HCT116 (cell line): ENCODE measurements around the gene KRT86. TPM values are rescaled to one million over a fixed set of nuclear protein-coding genes. Genes with fewer than 3 reads are reported as not detected.
"Not testable (repeated sequence)": the region's sequence is repeated elsewhere in the genome, so short reads cannot be mapped to it uniquely, and the experiment has no call there.

Source experiments
- ATAC-seq: fragments of 200-7000 bp; cut with Tn5 transposase; 2 replicates; pipeline ENCODE4 v1.9.1; 2020; ENCODE audit warnings: mild to moderate bottlenecking, moderate library complexity
- BruUV-seq: library from RNA; stranded (reverse); fragments of 400-500 nt; replicated peaks from 2 replicates; lab custom pipeline; 2021; lab: Mats Ljungman, UMichigan
- CTCF ChIA-PET: fragments of 300-600 bp; sonication (Branson Sonifier 250); formaldehyde crosslinking; loops from one replicate; lab custom pipeline; 2021; ENCODE audit warnings: antibody characterized with exemption; lab: Charles Lee
- POLR2A ChIA-PET: fragments of 300-600, 350-600 bp; sonication (Branson Sonifier 250); formaldehyde crosslinking; loops from one replicate; lab custom pipeline; 2021; ENCODE audit warnings: antibody characterized with exemption; lab: Charles Lee
- RAD21 ChIA-PET, 2 experiments: fragments of 300-600 bp; sonication (Branson Sonifier 250); formaldehyde crosslinking; loops; one replicate each; lab custom pipeline; 2023; ENCODE audit warnings: low total read pairs in 2 of 2; ENCODE audit not compliant: uncharacterized antibody in 2 of 2, unreplicated experiment in 2 of 2, low non-redundant PET in 1 of 2; lab: Charles Lee
- DNase-seq: peaks from one replicate; pipeline ENCODE4 v3.0.0-alpha.2; 2010; ENCODE audit warnings: low read depth, low spot score
- H2AFZ ChIP-seq: fragments of 200-600 bp; shearing (Covaris generic), sonication (generic); 2 replicates; pipeline ENCODE4 v1.6.1; 2017; ENCODE audit warnings: low read depth, mixed run types, mixed read lengths, antibody characterized with exemption, low read length; ENCODE audit not compliant: poor library complexity, severe bottlenecking
- H3K27ac ChIP-seq: 2 replicates; pipeline ENCODE4 v1.5.1; 2012; ENCODE audit warnings: low read depth, low read length
- H3K27me3 ChIP-seq: fragments of 200-600 bp; sonication (generic); 2 replicates; pipeline ENCODE4 v1.6.1; 2016; ENCODE audit warnings: mixed run types, low read length, mixed read lengths; ENCODE audit not compliant: insufficient read depth
- H3K36me3 ChIP-seq, 2 experiments: fragments of 200-500 bp in 1 of 2; fragments of 200-600 bp in 1 of 2; sonication (Bioruptor generic) in 1 of 2; sonication (generic) in 1 of 2; 2 replicates each; pipeline versions ENCODE4 v1.5.1 to v1.6.1; 2014 to 2016; ENCODE audit warnings: low read length in 2 of 2, inconsistent platforms in 1 of 2, mixed read lengths in 1 of 2, mixed run types in 1 of 2; ENCODE audit not compliant: insufficient read depth in 2 of 2, control insufficient read depth in 1 of 2
- H3K4me1 ChIP-seq, 2 experiments: fragments of 200-600 bp in 1 of 2; sonication (generic) in 1 of 2; 2 replicates each; pipeline versions ENCODE4 v1.5.1 to v1.6.1; 2012 to 2017; ENCODE audit warnings: low read length in 2 of 2, inconsistent platforms in 1 of 2, mild to moderate bottlenecking in 1 of 2, mixed read lengths in 1 of 2, mixed run types in 1 of 2, moderate library complexity in 1 of 2; ENCODE audit not compliant: insufficient read depth in 2 of 2, control insufficient read depth in 1 of 2
- H3K4me2 ChIP-seq: fragments of 200-600 bp; sonication (generic); 2 replicates; pipeline ENCODE4 v1.6.1; 2017; ENCODE audit warnings: mixed run types, low read length, mixed read lengths
- H3K4me3 ChIP-seq, 2 experiments: fragments of 200-600 bp in 1 of 2; sonication (generic) in 1 of 2; replicated peaks in 1 of 2; 2 replicates each; pipeline ENCODE4 v1.5.1; 2011 to 2016; ENCODE audit warnings: low read length in 2 of 2, control low read depth in 1 of 2, low read depth in 1 of 2, mild to moderate bottlenecking in 1 of 2, mixed read lengths in 1 of 2, mixed run types in 1 of 2
- H3K79me2 ChIP-seq: fragments of 200-600 bp; sonication (generic); 2 replicates; pipeline ENCODE4 v1.6.1; 2017; ENCODE audit warnings: mild to moderate bottlenecking, mixed run types, low read length, moderate library complexity, mixed read lengths; ENCODE audit not compliant: insufficient read depth
- H3K9ac ChIP-seq: fragments of 200-600 bp; sonication (generic); 2 replicates; pipeline ENCODE4 v1.6.1; 2016; ENCODE audit warnings: low read length, mixed read lengths
- H3K9me2 ChIP-seq: fragments of 200-600 bp; sonication (generic), shearing (Covaris generic); 2 replicates; pipeline ENCODE4 v1.6.1; 2017; ENCODE audit warnings: mixed run types, mild to moderate bottlenecking, moderate library complexity; ENCODE audit not compliant: insufficient read depth
- H3K9me3 ChIP-seq, 2 experiments: fragments of 200-500 bp in 1 of 2; fragments of 200-600 bp in 1 of 2; sonication (Bioruptor generic) in 1 of 2; sonication (generic) in 1 of 2; 2 replicates each; pipeline ENCODE4 v1.6.1; 2014 to 2017; ENCODE audit warnings: low read length in 2 of 2, mixed read lengths in 2 of 2, inconsistent platforms in 1 of 2, low read depth in 1 of 2, mild to moderate bottlenecking in 1 of 2, mixed run types in 1 of 2, moderate library complexity in 1 of 2; ENCODE audit not compliant: control insufficient read depth in 1 of 2, insufficient read depth in 1 of 2
- H4K20me1 ChIP-seq: fragments of 200-600 bp; sonication (generic), shearing (Covaris generic); 2 replicates; pipeline ENCODE4 v1.6.1; 2017; ENCODE audit warnings: mixed run types, mild to moderate bottlenecking, moderate library complexity; ENCODE audit not compliant: insufficient read depth
- CBX3 ChIP-seq: IDR thresholded peaks from 2 replicates; pipeline ENCODE4 v1.6.1; 2012; ENCODE audit warnings: low read depth
- CEBPB ChIP-seq: IDR thresholded peaks from 2 replicates; pipeline ENCODE4 v1.6.1; 2012; ENCODE audit warnings: low read depth
- EGR1 ChIP-seq: IDR thresholded peaks from 2 replicates; pipeline ENCODE4 v1.6.1; 2012; ENCODE audit warnings: low read depth
- ELF1 ChIP-seq: IDR thresholded peaks from 2 replicates; pipeline ENCODE4 v1.6.1; 2012; ENCODE audit warnings: low read depth, borderline replicate concordance
- EZH2phosphoT487 ChIP-seq: fragments of 200-600 bp; IDR thresholded peaks from 2 replicates; pipeline ENCODE4 v1.6.1; 2018; ENCODE audit warnings: antibody characterized with exemption, borderline replicate concordance
- FOSL1 ChIP-seq: IDR thresholded peaks from 2 replicates; pipeline ENCODE4 v1.6.1; 2012; ENCODE audit warnings: low read depth
- JUND ChIP-seq: IDR thresholded peaks from 2 replicates; pipeline ENCODE4 v1.6.1; 2012
- POLR2A ChIP-seq: IDR thresholded peaks from 2 replicates; pipeline ENCODE4 v1.7.0; 2011; ENCODE audit warnings: borderline replicate concordance; ENCODE audit not compliant: insufficient read depth, insufficient read length; ENCODE audit errors: extremely low read depth
- RAD21 ChIP-seq: IDR thresholded peaks from 2 replicates; pipeline ENCODE4 v1.6.1; 2012; ENCODE audit warnings: low read depth, mild to moderate bottlenecking
- SIN3A ChIP-seq: IDR thresholded peaks from 2 replicates; pipeline ENCODE4 v1.6.1; 2012; ENCODE audit warnings: low read depth
- SP1 ChIP-seq: IDR thresholded peaks from 2 replicates; pipeline ENCODE4 v1.6.1; 2012; ENCODE audit warnings: low read depth
- ZFX ChIP-seq: fragments of 450-650 bp; IDR thresholded peaks from 2 replicates; pipeline ENCODE4 v1.6.1; 2017
- intact Hi-C: fragments of 100-400 bp; cut with micrococcal nuclease; formaldehyde crosslinking; loops from 2 replicates; pipeline ENCODE4 v1.10.0; 2022
- total RNA-seq: library from RNA; stranded (reverse); gene quantifications from one replicate; pipeline ENCODE4 v1.2.1, GENCODE V29; 2021; ENCODE audit not compliant: unreplicated experiment
- TF ChIP-seq, protein P1 (sequence below), 3 experiments: fragments of 200-600 bp in 1 of 3; sonication (generic) in 1 of 3; IDR thresholded peaks in 2 of 3; conservative IDR thresholded peaks in 1 of 3; 2 replicates each; pipeline ENCODE4 v1.5.1; 2012 to 2017; ENCODE audit warnings: low read depth in 2 of 3, low read length in 2 of 3, antibody characterized with exemption in 1 of 3, borderline replicate concordance in 1 of 3, control low read depth in 1 of 3, mild to moderate bottlenecking in 1 of 3, mixed read lengths in 1 of 3, mixed run types in 1 of 3, moderate library complexity in 1 of 3; ENCODE audit not compliant: insufficient read depth in 1 of 3
- TF ChIP-seq, protein P2 (sequence below): IDR thresholded peaks from 2 replicates; pipeline ENCODE4 v1.6.1; 2012; ENCODE audit warnings: low read depth
- TF ChIP-seq, protein P3 (sequence below): IDR thresholded peaks from 2 replicates; pipeline ENCODE4 v1.6.1; 2011; ENCODE audit warnings: mild to moderate bottlenecking, low read length, moderate library complexity; ENCODE audit not compliant: insufficient replicate concordance; ENCODE audit errors: extremely low read depth

The KRT86 gene
- total RNA-seq, 1 experiment from 2014 or later = 1.5 TPM

DNA sequence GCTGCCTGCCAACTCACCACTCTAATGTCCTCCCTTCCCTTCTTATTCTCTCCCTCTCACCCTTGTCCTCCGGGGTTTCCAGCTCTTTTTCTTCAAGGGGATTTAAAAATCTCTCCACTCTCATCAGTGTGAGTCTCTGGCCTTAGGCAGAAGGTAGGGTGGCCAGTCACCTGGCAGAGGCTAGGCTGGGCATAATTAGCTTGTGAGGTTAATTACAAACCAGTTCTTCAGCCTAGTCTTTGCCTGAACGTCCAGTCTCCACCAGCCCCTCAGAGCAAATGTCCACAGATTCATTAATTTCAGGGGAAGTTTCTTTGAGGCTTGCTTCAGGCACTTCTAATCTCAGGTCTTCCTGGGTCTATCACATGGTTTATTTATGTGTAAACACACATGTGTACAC lies 34.7 kb upstream of the KRT86 start:
- ChIA-PET CTCF (interaction anchor here (0.8 kb wide), 1 partner anchor 18 kb away, joined by 4 read pairs; no protein-coding TSS in a partner anchor), POLR2A (no interaction called here)
- no peaks in the 10 kb centered on the region for H4K20me1 ChIP-seq
- no peak overlapping the region for H3K27ac ChIP-seq
- H3K4me2 ChIP-seq = no peak overlapping the region
- no peaks in the 10 kb centered on the region for H3K9me2 ChIP-seq
- BruUV-seq = no TSS peak
- no peak for DNase-seq
- H3K36me3 ChIP-seq = no peaks in the 10 kb centered on the region
- no peak overlapping the region for H3K9ac ChIP-seq
- no peaks in the 10 kb centered on the region for H3K27me3 ChIP-seq
- H3K79me2 ChIP-seq = no peaks in the 10 kb centered on the region
- no peak overlapping the region for H2AFZ ChIP-seq
- no peak for TF ChIP-seq RAD21
- no peak for TF ChIP-seq FOSL1
- TF ChIP-seq, protein P1, sequence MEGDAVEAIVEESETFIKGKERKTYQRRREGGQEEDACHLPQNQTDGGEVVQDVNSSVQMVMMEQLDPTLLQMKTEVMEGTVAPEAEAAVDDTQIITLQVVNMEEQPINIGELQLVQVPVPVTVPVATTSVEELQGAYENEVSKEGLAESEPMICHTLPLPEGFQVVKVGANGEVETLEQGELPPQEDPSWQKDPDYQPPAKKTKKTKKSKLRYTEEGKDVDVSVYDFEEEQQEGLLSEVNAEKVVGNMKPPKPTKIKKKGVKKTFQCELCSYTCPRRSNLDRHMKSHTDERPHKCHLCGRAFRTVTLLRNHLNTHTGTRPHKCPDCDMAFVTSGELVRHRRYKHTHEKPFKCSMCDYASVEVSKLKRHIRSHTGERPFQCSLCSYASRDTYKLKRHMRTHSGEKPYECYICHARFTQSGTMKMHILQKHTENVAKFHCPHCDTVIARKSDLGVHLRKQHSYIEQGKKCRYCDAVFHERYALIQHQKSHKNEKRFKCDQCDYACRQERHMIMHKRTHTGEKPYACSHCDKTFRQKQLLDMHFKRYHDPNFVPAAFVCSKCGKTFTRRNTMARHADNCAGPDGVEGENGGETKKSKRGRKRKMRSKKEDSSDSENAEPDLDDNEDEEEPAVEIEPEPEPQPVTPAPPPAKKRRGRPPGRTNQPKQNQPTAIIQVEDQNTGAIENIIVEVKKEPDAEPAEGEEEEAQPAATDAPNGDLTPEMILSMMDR (IDR thresholded peaks at IDR 0.05 in 2 of 3, conservative IDR thresholded peaks at IDR 0.05 in 1 of 3; ENCODE audit: borderline replicate concordance in 1 of 3, insufficient read depth in 1 of 3, low read depth in 2 of 3, low read length in 2 of 3) = no peak
- TF ChIP-seq CBX3 = no peak
- TF ChIP-seq SIN3A = no peak
- TF ChIP-seq EGR1 = no peak
- TF ChIP-seq ZFX = no peak
- no peak for TF ChIP-seq SP1
- no peak for TF ChIP-seq POLR2A
- TF ChIP-seq, protein P2, sequence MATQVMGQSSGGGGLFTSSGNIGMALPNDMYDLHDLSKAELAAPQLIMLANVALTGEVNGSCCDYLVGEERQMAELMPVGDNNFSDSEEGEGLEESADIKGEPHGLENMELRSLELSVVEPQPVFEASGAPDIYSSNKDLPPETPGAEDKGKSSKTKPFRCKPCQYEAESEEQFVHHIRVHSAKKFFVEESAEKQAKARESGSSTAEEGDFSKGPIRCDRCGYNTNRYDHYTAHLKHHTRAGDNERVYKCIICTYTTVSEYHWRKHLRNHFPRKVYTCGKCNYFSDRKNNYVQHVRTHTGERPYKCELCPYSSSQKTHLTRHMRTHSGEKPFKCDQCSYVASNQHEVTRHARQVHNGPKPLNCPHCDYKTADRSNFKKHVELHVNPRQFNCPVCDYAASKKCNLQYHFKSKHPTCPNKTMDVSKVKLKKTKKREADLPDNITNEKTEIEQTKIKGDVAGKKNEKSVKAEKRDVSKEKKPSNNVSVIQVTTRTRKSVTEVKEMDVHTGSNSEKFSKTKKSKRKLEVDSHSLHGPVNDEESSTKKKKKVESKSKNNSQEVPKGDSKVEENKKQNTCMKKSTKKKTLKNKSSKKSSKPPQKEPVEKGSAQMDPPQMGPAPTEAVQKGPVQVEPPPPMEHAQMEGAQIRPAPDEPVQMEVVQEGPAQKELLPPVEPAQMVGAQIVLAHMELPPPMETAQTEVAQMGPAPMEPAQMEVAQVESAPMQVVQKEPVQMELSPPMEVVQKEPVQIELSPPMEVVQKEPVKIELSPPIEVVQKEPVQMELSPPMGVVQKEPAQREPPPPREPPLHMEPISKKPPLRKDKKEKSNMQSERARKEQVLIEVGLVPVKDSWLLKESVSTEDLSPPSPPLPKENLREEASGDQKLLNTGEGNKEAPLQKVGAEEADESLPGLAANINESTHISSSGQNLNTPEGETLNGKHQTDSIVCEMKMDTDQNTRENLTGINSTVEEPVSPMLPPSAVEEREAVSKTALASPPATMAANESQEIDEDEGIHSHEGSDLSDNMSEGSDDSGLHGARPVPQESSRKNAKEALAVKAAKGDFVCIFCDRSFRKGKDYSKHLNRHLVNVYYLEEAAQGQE = no peak
- TF ChIP-seq JUND = no peak
- no peak for TF ChIP-seq ELF1
- TF ChIP-seq CEBPB = no peak
- TF ChIP-seq, protein P3, sequence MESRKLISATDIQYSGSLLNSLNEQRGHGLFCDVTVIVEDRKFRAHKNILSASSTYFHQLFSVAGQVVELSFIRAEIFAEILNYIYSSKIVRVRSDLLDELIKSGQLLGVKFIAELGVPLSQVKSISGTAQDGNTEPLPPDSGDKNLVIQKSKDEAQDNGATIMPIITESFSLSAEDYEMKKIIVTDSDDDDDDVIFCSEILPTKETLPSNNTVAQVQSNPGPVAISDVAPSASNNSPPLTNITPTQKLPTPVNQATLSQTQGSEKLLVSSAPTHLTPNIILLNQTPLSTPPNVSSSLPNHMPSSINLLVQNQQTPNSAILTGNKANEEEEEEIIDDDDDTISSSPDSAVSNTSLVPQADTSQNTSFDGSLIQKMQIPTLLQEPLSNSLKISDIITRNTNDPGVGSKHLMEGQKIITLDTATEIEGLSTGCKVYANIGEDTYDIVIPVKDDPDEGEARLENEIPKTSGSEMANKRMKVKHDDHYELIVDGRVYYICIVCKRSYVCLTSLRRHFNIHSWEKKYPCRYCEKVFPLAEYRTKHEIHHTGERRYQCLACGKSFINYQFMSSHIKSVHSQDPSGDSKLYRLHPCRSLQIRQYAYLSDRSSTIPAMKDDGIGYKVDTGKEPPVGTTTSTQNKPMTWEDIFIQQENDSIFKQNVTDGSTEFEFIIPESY = no peak
- TF ChIP-seq EZH2phosphoT487 = no peak
- TF ChIP-seq, all 23 proteins: peak for 0
- no peak for ATAC-seq
- Histone ChIP-seq H3K9me3 (no peaks in the 10 kb centered on the region), H3K4me1 (peaks cover 33 to 91% of the 10 kb centered on the region in 2 experiments), H3K4me3 (no peak overlapping the region)
- RAD21 ChIA-PET = no interaction called here
- intact Hi-C loops = no loop called here

DNA sequence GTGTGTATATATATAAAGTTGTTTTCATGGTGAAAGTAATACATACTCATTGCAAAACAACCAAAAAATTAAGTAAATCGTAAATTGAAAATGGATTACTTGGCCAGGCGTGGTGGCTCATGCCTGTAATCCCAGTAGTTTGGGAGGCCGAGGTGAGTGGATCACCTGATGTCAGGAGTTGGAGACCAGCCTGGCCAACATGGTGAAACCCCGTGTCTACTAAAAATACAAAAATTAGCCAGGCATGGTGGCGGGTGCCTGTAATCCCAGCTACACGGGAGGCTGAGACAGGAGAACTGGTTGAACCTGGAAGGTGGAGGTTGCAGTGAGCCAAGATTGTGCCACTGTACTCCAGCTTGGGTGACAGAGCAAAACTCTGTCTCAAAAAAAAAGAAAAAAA lies 34.2 kb upstream of the KRT86 start:
- BruUV-seq, H3K9me2 ChIP-seq, H3K79me2 ChIP-seq, H3K27ac ChIP-seq, H3K9me3 ChIP-seq, H2AFZ ChIP-seq, H4K20me1 ChIP-seq, intact Hi-C loops, H3K4me3 ChIP-seq, H3K27me3 ChIP-seq, H3K4me2 ChIP-seq, H3K36me3 ChIP-seq, POLR2A ChIA-PET, DNase-seq, ATAC-seq, RAD21 ChIA-PET, H3K9ac ChIP-seq: not testable (repeated sequence)
- H3K4me1 ChIP-seq = peaks cover 36 to 91% of the 10 kb centered on the region in 2 experiments
- CTCF ChIA-PET = interaction anchor here (1.1 kb wide), 1 partner anchor 12 kb away, joined by 3 read pairs; no protein-coding TSS in a partner anchor
